ENCODE results near the gene PRSS23. TPM values are rescaled to one million over a fixed set of nuclear protein-coding genes. Genes with fewer than 3 reads are reported as not detected.

The PRSS23 gene
- total and polyA plus RNA-seq, 8 donors = 4.1 to 98.8 (median 28.1) TPM

GRCh38 chr11:86790867-86791849 is 9.2 kb upstream of the PRSS23 start:
- TF ChIP-seq CTCF (IDR thresholded peaks at IDR 0.05) = no peak
- TF ChIP-seq EP300 (IDR thresholded peaks at IDR 0.05) = no peak
- no peak for TF ChIP-seq POLR2AphosphoS5 (IDR thresholded peaks at IDR 0.05)
- TF ChIP-seq POLR2A (IDR thresholded peaks at IDR 0.05) = no peak
- 62 to 73% (median 70%) methylated on average over 5 of the region's 5 CpGs for WGBS, 5 donors
- Histone ChIP-seq H3K9me3 (no peaks in the 10 kb centered on the region), H3K27ac (no peak overlapping the region), H3K4me1 (peaks cover 0 to 5% (median 0%) of the 10 kb centered on the region in 4 donors), H3K36me3 (no peaks in the 10 kb centered on the region), H3K4me3 (no peak overlapping the region), H3K27me3 (no peaks in the 10 kb centered on the region)
- peak in 1 of 2 donors; percentile 67 for DNase-seq
- intact Hi-C loops (cut with DNase I; ENCODE audit: low total_unique reads) = no loop called here

GRCh38 chr11:86792150-86792549 is 8.2 kb upstream of the PRSS23 start:
- no peaks in the 10 kb centered on the region for H3K9me3 ChIP-seq
- no peaks in the 10 kb centered on the region for H3K36me3 ChIP-seq
- intact Hi-C loops (cut with DNase I; ENCODE audit: low total_unique reads) = no loop called here
- peaks cover 0 to 5% (median 0%) of the 10 kb centered on the region in 4 donors for H3K4me1 ChIP-seq
- 83 to 96% (median 87%) methylated on average over 3 of the region's 3 CpGs for WGBS, 5 donors
- H3K4me3 ChIP-seq = no peak overlapping the region
- no peaks in the 10 kb centered on the region for H3K27me3 ChIP-seq
- TF ChIP-seq POLR2A (IDR thresholded peaks at IDR 0.05) (no peak), EP300 (IDR thresholded peaks at IDR 0.05) (no peak), POLR2AphosphoS5 (IDR thresholded peaks at IDR 0.05) (no peak), CTCF (IDR thresholded peaks at IDR 0.05) (no peak)
- H3K27ac ChIP-seq = no peak overlapping the region
- DNase-seq = no peak

GRCh38 chr11:86793307-86793706 is 7.0 kb upstream of the PRSS23 start:
- Histone ChIP-seq H3K4me1 (peaks cover 0 to 5% (median 0%) of the 10 kb centered on the region in 4 donors), H3K9me3 (no peaks in the 10 kb centered on the region), H3K27ac (no peak overlapping the region), H3K36me3 (no peaks in the 10 kb centered on the region), H3K27me3 (no peaks in the 10 kb centered on the region), H3K4me3 (no peak overlapping the region)
- DNase-seq = no peak
- intact Hi-C loops (cut with DNase I; ENCODE audit: low total_unique reads) = no loop called here
- TF ChIP-seq EP300 (IDR thresholded peaks at IDR 0.05) = no peak
- TF ChIP-seq CTCF (IDR thresholded peaks at IDR 0.05) = no peak
- TF ChIP-seq POLR2A (IDR thresholded peaks at IDR 0.05) = no peak
- no peak for TF ChIP-seq POLR2AphosphoS5 (IDR thresholded peaks at IDR 0.05)
- WGBS, 5 donors = 60 to 76% (median 68%) methylated on average over 1 of the region's 1 CpG

- intact Hi-C loops (cut with DNase I; ENCODE audit: low total_unique reads) = no loop called here
- TF ChIP-seq POLR2A (IDR thresholded peaks at IDR 0.05) (no peak), CTCF (IDR thresholded peaks at IDR 0.05) (no peak), POLR2AphosphoS5 (IDR thresholded peaks at IDR 0.05) (no peak), EP300 (IDR thresholded peaks at IDR 0.05) (no peak)
- H3K9me3 ChIP-seq = no peaks in the 10 kb centered on the region
- no peak overlapping the region for H3K4me3 ChIP-seq
- H3K36me3 ChIP-seq = no peaks in the 10 kb centered on the region
- no peak for DNase-seq
- 59 to 82% (median 68%) methylated on average over 2 of the region's 2 CpGs for WGBS, 5 donors
- H3K27me3 ChIP-seq = peaks cover 0 to 7% (median 0%) of the 10 kb centered on the region in 3 donors
- H3K27ac ChIP-seq = no peak overlapping the region
- peaks cover 0 to 13% (median 9%) of the 10 kb centered on the region in 4 donors for H3K4me1 ChIP-seq
These were observed 4.8 kb upstream of the PRSS23 start for GRCh38 chr11:86795511-86795910.
